GM13976 (cell line): ENCODE measurements around the gene TOMT.

Source experiments
- DNase-seq: peaks from one replicate; pipeline ENCODE4 v3.0.0; 2012; ENCODE audit warnings: low spot score
- CTCF ChIP-seq: IDR thresholded peaks from 2 replicates; pipeline ENCODE4 v1.5.1; 2012; ENCODE audit warnings: borderline replicate concordance, mild to moderate bottlenecking; ENCODE audit not compliant: insufficient read depth; ENCODE audit errors: extremely low read depth, missing control alignments, control extremely low read depth
- in situ Hi-C: fragments of 300-500 bp; cut with MboI; formaldehyde crosslinking; loops from one replicate; pipeline ENCODE4 v1.12.0; 2022; ENCODE audit warnings: low sequenced_read_pairs, mixed read lengths, inconsistent platforms; ENCODE audit not compliant: unreplicated experiment

The TOMT gene

GRCh38 chr11:72155751-72156150, 50.0 kb downstream of the TOMT start:
- in situ Hi-C loops: no loop called here
- TF ChIP-seq CTCF: no peak
- DNase-seq: no peak

GRCh38 chr11:72157131-72157530, 51.4 kb downstream of the TOMT start:
- DNase-seq: no peak
- no peak for TF ChIP-seq CTCF
- in situ Hi-C loops: no loop called here
